Bone marrow (tissue), 2 donors: ENCODE results near the gene SNAPC2.
"Not testable (repeated sequence)": the region's sequence is repeated elsewhere in the genome, so short reads cannot be mapped to it uniquely, and the experiment has no call there.

Experiments used
- DNase-seq, 2 donors: peaks; one replicate each; lab custom pipeline; 2025; lab: John Stamatoyannopoulos, UW

The SNAPC2 gene

GRCh38 chr19:7933828-7934725 is 13.9 kb downstream of the SNAPC2 start:
- no peak for DNase-seq

- no peak for DNase-seq
Measured at GRCh38 chr19:7934766-7935165, 14.6 kb downstream of the SNAPC2 start.

GRCh38 chr19:7940841-7941240 is 20.7 kb downstream of the SNAPC2 start:
- DNase-seq = no peak

- no peak for DNase-seq
Measured at GRCh38 chr19:7941895-7942596, 21.9 kb downstream of the SNAPC2 start.

GRCh38 chr19:7942981-7943443 is 22.9 kb downstream of the SNAPC2 start:
- no peak for DNase-seq

GRCh38 chr19:7943444-7944176 is 23.5 kb downstream of the SNAPC2 start, which contains the start of gene TIMM44:
TSS of gene TIMM44 (minus strand) at chr19:7943666. CDS start at chr19:7943651, 15 bp downstream.
- DNase-seq = peak; percentile 96 to 99

GRCh38 chr19:7944177-7944761 is 24.1 kb downstream of the SNAPC2 start:
- DNase-seq = peak; percentile 72

- no peak for DNase-seq
Measured at GRCh38 chr19:7947939-7948338, 27.8 kb downstream of the SNAPC2 start.

- no peak for DNase-seq
Measured at GRCh38 chr19:7953060-7953459, 32.9 kb downstream of the SNAPC2 start.

GRCh38 chr19:7953576-7953975 is 33.4 kb downstream of the SNAPC2 start:
- no peak for DNase-seq

- no peak for DNase-seq
Measured at GRCh38 chr19:7955696-7956095, 35.6 kb downstream of the SNAPC2 start.

- DNase-seq = no peak
Measured at GRCh38 chr19:7959211-7959610, 39.1 kb downstream of the SNAPC2 start.

GRCh38 chr19:7961082-7961481 is 40.9 kb downstream of the SNAPC2 start:
- not testable (repeated sequence) for DNase-seq

GRCh38 chr19:7961920-7962626 is 41.9 kb downstream of the SNAPC2 start:
- no peak for DNase-seq

GRCh38 chr19:7962644-7963268 is 42.6 kb downstream of the SNAPC2 start:
- DNase-seq = no peak

GRCh38 chr19:7963566-7963965 is 43.4 kb downstream of the SNAPC2 start:
- DNase-seq = no peak

- DNase-seq = no peak
Measured at GRCh38 chr19:7965259-7965841, 45.2 kb downstream of the SNAPC2 start.

GRCh38 chr19:7965921-7966665 is 46.0 kb downstream of the SNAPC2 start:
- DNase-seq = no peak

GRCh38 chr19:7968008-7968795 is 48.1 kb downstream of the SNAPC2 start:
- no peak for DNase-seq
